IMR-90 (cell line): ENCODE data around the gene KIF16B.
"Not testable (repeated sequence)": the region's sequence is repeated elsewhere in the genome, so short reads cannot be mapped to it uniquely, and the experiment has no call there.

Source experiments
- BHLHE40 ChIP-seq: fragments of 150-350 bp; IDR thresholded peaks from 2 replicates; pipeline ENCODE4 v1.6.1; 2016; ENCODE audit warnings: mild to moderate bottlenecking, low read depth, low read length
- CEBPB ChIP-seq: IDR thresholded peaks from 2 replicates; pipeline ENCODE4 v1.6.1; 2012; ENCODE audit warnings: low read depth, low read length, improper control_type of control experiment
- CTCF ChIP-seq: conservative IDR thresholded peaks from 2 replicates; pipeline ENCODE4 v1.5.1; 2012; ENCODE audit warnings: mild to moderate bottlenecking, low read depth, low read length, improper control_type of control experiment
- FOS ChIP-seq: fragments of 150-350 bp; IDR thresholded peaks from 2 replicates; pipeline ENCODE4 v1.6.1; 2016; ENCODE audit warnings: low read depth, low read length
- MXI1 ChIP-seq: IDR thresholded peaks from 2 replicates; pipeline ENCODE4 v1.6.1; 2012; ENCODE audit warnings: low read depth, mild to moderate bottlenecking, low read length, moderate library complexity, borderline replicate concordance
- NFE2L2 ChIP-seq: fragments of 150-350 bp; IDR thresholded peaks from 2 replicates; pipeline ENCODE4 v1.6.1; 2016; ENCODE audit warnings: low read depth, mild to moderate bottlenecking, low read length
- POLR2A ChIP-seq: IDR thresholded peaks from 2 replicates; pipeline ENCODE4 v1.6.1; 2012; ENCODE audit warnings: mild to moderate bottlenecking, low read depth, low read length
- RFX5 ChIP-seq: IDR thresholded peaks from 2 replicates; pipeline ENCODE4 v1.8.0; 2012; ENCODE audit warnings: low read depth, mild to moderate bottlenecking, low read length, moderate library complexity
- SMC3 ChIP-seq: fragments of 150-350 bp; IDR thresholded peaks from 2 replicates; pipeline ENCODE4 v1.6.1; 2016; ENCODE audit warnings: low read depth, mild to moderate bottlenecking, antibody characterized with exemption, low read length, moderate library complexity
- USF2 ChIP-seq: fragments of 150-350 bp; IDR thresholded peaks from 2 replicates; pipeline ENCODE4 v1.6.1; 2017; ENCODE audit warnings: mild to moderate bottlenecking, antibody characterized with exemption, low read length, low read depth

DNA sequence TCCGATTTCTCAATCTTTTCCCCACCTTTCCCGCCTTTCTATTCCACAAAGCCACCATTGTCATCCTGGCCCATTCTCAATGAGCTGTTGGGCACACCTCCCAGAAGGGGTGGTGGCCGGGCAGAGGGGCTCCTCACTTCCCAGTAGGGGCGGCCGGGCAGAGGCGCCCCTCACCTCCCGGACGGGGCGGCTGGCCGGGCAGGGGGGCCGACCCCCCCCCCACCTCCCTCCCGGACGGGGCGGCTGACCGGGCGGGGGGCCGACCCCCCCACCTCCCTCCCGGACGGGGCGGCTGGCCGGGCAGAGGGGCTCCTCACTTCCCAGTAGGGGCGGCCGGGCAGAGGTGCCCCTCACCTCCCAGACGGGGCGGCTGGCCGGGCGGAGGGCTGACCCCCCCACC, 346.3 kb downstream of the KIF16B start:
- not testable (repeated sequence) for TF ChIP-seq NFE2L2, CTCF, USF2, POLR2A, FOS, SMC3, RFX5, MXI1, CEBPB, BHLHE40
